Tibial artery (tissue), 4 donors: ENCODE data around the gene PRR23E.

Experiments used
- DNase-seq, 2 donors: peaks; one replicate each; pipeline ENCODE4 v3.0.0-alpha.2; 2019
- H3K27ac ChIP-seq, 2 donors: fragments of 200-600 bp; sonication (generic) in 1 of 2; 1 replicate in 1 of 2; 2 replicates in 1 of 2; pipeline ENCODE4 v1.5.1; 2018 to 2019; ENCODE audit warnings: mild to moderate bottlenecking in 1 of 2
- H3K27me3 ChIP-seq, 2 donors: fragments of 200-600 bp; sonication (generic) in 1 of 2; one replicate each; pipeline versions ENCODE4 v1.5.1 to v1.6.0; 2016 to 2019
- H3K36me3 ChIP-seq, 3 donors: fragments of 200-600 bp; sonication (generic) in 2 of 3; one replicate each; pipeline ENCODE4 v1.5.1; 2016 to 2019; ENCODE audit warnings: mild to moderate bottlenecking in 2 of 3
- H3K4me1 ChIP-seq, 4 donors: fragments of 200-600 bp; sonication (generic) in 2 of 4; 1 replicate in 3 of 4; 2 replicates in 1 of 4; pipeline ENCODE4 v1.5.1; 2016 to 2019
- H3K4me3 ChIP-seq, 2 donors: fragments of 200-600 bp; sonication (generic) in 1 of 2; 1 replicate in 1 of 2; 2 replicates in 1 of 2; pipeline ENCODE4 v1.5.1; 2018 to 2019; ENCODE audit warnings: mild to moderate bottlenecking in 2 of 2
- H3K9me3 ChIP-seq, 3 donors: fragments of 200-600 bp; sonication (generic) in 1 of 3; one replicate each; pipeline ENCODE4 v1.5.1; 2016 to 2019
- CTCF ChIP-seq, 2 experiments: fragments of 200-600 bp in 1 of 2; fragments of 450-650 bp in 1 of 2; IDR thresholded peaks; one replicate each; pipeline ENCODE4 v1.5.1; 2017 to 2019; ENCODE audit warnings: antibody characterized with exemption in 2 of 2, mild to moderate bottlenecking in 1 of 2, moderate library complexity in 1 of 2
- intact Hi-C: fragments of 100-400 bp; cut with DNase I; formaldehyde crosslinking; loops from one replicate; pipeline ENCODE4 v1.15.0; 2023; ENCODE audit warnings: low total_unique reads

PRR23E gene

GRCh38 chr3:127192576-127193232, at the start of gene PRR23E:
Gene PRR23E (plus strand): TSS chr3:127193131. CDS start chr3:127196686, 3,555 bp downstream.
- H3K4me3 ChIP-seq = no peak within 1 kb of the TSS
- H3K9me3 ChIP-seq = peaks cover 0 to 7% (median 6%) of the 10 kb centered on the region in 3 donors
- no peak within 1 kb of the TSS for H3K27ac ChIP-seq
- H3K4me1 ChIP-seq = no peaks in the 10 kb centered on the region
- intact Hi-C loops = no loop called here
- H3K27me3 ChIP-seq = peaks cover 0 to 6% of the 10 kb centered on the region in 2 donors
- no peak for TF ChIP-seq CTCF (IDR thresholded peaks at IDR 0.05)
- no peaks in the 10 kb centered on the region for H3K36me3 ChIP-seq
- peak in 1 of 2 donors; percentile 35 for DNase-seq

GRCh38 chr3:127143172-127143571, 49.8 kb upstream of the PRR23E start:
- no peak for DNase-seq
- Histone ChIP-seq H3K9me3 (no peaks in the 10 kb centered on the region), H3K27me3 (no peaks in the 10 kb centered on the region), H3K27ac (no peak overlapping the region), H3K4me1 (peaks cover 0 to 8% (median 7%) of the 10 kb centered on the region in 4 donors), H3K36me3 (no peaks in the 10 kb centered on the region), H3K4me3 (no peak overlapping the region)
- no peak for TF ChIP-seq CTCF (IDR thresholded peaks at IDR 0.05)
- intact Hi-C loops = no loop called here

- intact Hi-C loops = no loop called here
- no peak for TF ChIP-seq CTCF (IDR thresholded peaks at IDR 0.05)
- Histone ChIP-seq H3K27ac (no peak overlapping the region), H3K4me3 (no peak overlapping the region), H3K36me3 (no peaks in the 10 kb centered on the region), H3K27me3 (no peaks in the 10 kb centered on the region), H3K9me3 (no peaks in the 10 kb centered on the region), H3K4me1 (no peaks in the 10 kb centered on the region)
- DNase-seq = peak in 1 of 2 donors; percentile 48
Observed at GRCh38 chr3:127144631-127145030, 48.3 kb upstream of the PRR23E start.

- no peaks in the 10 kb centered on the region for H3K27me3 ChIP-seq
- no peaks in the 10 kb centered on the region for H3K9me3 ChIP-seq
- intact Hi-C loops = no loop called here
- DNase-seq = peak in 1 of 2 donors; percentile 32
- H3K4me3 ChIP-seq = no peak overlapping the region
- no peak for TF ChIP-seq CTCF (IDR thresholded peaks at IDR 0.05)
- no peaks in the 10 kb centered on the region for H3K36me3 ChIP-seq
- H3K4me1 ChIP-seq = no peaks in the 10 kb centered on the region
- no peak overlapping the region for H3K27ac ChIP-seq
Observed at GRCh38 chr3:127145266-127145665, 47.7 kb upstream of the PRR23E start.

GRCh38 chr3:127147291-127147885, 45.5 kb upstream of the PRR23E start:
- DNase-seq = peak in 1 of 2 donors; percentile 56
- intact Hi-C loops = no loop called here
- Histone ChIP-seq H3K27me3 (no peaks in the 10 kb centered on the region), H3K27ac (no peak overlapping the region), H3K9me3 (no peaks in the 10 kb centered on the region), H3K4me3 (no peak overlapping the region), H3K4me1 (no peaks in the 10 kb centered on the region), H3K36me3 (no peaks in the 10 kb centered on the region)
- TF ChIP-seq CTCF (IDR thresholded peaks at IDR 0.05) = no peak
